SH-SY5Y (cell line): ENCODE data around the gene DAPK1.

Experiments
- GATA2 ChIP-seq: IDR thresholded peaks from 2 replicates; pipeline ENCODE4 v1.6.1; 2011; ENCODE audit warnings: mild to moderate bottlenecking, low read depth, low read length
- GATA3 ChIP-seq: IDR thresholded peaks from 2 replicates; pipeline ENCODE4 v1.6.1; 2011; ENCODE audit warnings: low read depth, mild to moderate bottlenecking, low read length, moderate library complexity

DNA sequence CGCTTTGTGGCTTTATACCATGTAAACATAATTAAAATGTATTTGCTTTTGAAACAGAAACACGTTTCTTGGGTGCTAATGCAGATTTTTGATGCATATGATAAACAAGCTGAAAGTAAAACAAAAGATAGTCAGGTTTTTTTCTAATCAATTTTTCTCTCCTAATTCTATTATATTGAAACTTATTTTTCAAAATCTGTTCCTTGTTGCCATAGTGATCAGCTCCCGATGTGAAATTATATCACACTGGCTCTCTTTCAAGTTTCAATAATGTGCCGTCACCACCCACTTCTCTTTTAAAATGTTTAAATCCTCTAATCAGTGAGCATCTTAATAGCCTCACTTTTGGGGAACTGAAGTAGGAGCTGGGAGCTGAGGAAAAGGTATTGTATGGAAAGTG is 36.4 kb upstream of the DAPK1 start:
- TF ChIP-seq GATA2 (no peak), GATA3 (no peak)
